HG03066 (cell line): Measurements from ENCODE around the gene PLAC8.
"Not testable (repeated sequence)": the region's sequence is repeated elsewhere in the genome, so short reads cannot be mapped to it uniquely, and the experiment has no call there.

Source experiments
- ATAC-seq: cut with Tn5 transposase; IDR thresholded peaks from one replicate; pipeline ENCODE4 v1.9.1; 2021; ENCODE audit warnings: low read depth; ENCODE audit not compliant: unreplicated experiment

The PLAC8 gene

DNA sequence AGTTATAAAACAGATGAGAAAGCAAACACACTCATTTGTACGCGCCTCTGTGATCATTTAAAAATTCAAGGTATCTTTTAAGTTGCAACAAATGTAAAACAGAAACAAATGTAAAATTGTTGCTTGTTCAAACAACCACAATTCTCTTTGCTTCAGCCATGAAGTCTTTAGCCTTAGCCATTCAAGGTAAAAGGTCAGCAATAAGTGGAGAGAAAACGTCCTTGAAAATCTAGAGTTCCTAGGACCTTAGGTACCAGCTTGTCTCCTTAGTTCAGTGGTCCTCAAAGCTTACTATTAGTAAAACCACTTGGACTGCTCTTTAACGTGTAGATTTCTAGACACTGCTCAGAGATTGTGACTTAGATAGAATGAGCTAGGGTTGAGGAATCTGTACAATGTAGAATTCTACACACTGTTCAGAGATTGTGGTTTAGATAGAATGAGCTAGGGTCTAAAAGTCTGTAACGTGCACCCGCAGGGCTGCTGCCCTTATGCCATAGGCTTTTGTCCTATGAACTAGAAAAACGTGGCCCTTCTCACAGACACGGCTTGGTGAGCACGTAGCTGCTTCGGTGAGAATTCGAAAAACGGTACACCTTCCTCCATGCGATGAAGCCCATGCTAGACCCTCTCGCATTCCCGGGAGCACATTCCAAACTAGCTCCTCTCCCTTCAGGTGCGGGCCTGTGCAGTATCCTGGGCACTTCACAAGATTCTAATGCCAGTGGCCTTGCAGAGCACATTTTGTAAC lies 1.7 kb downstream of the PLAC8 start:
- ATAC-seq = no peak

DNA sequence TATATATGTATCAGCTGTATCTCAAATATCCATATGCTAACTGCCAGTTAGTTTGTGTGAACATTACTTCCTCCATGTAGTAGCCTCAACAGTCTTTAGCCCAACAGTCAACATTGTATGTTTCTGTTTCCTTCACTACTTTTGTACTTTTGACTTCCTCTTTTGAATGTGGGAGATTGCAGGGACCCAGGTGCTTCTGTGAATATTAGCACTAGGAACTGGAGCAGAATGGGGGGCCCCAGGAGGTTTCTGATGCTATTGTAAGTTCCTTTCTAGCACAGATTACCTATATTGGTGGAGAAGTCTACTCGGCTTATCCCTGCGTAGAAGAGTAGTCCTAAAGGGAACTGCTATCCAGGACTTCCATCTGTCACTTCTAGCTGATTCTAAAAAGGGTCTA lies 2.3 kb downstream of the PLAC8 start:
- ATAC-seq = peak; percentile 47

DNA sequence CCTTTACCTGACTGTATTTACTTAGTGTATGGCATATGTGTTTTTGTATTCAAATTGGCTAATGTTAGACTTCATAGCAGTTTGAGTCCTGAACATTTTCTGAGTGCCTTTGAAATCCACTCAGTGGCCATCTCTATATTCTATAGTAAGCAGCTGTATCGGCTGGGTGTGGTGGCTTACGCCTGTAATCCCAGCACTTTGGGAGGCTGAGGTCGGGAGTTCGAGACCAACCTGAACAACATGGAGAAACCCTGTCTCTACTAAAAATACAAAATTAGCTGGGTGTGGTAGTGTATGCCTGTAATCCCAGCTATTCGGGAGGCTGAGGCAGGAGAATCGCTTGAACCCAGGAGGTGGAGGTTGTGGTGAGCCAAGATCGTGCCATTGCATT lies 2.8 kb downstream of the PLAC8 start:
- not testable (repeated sequence) for ATAC-seq

DNA sequence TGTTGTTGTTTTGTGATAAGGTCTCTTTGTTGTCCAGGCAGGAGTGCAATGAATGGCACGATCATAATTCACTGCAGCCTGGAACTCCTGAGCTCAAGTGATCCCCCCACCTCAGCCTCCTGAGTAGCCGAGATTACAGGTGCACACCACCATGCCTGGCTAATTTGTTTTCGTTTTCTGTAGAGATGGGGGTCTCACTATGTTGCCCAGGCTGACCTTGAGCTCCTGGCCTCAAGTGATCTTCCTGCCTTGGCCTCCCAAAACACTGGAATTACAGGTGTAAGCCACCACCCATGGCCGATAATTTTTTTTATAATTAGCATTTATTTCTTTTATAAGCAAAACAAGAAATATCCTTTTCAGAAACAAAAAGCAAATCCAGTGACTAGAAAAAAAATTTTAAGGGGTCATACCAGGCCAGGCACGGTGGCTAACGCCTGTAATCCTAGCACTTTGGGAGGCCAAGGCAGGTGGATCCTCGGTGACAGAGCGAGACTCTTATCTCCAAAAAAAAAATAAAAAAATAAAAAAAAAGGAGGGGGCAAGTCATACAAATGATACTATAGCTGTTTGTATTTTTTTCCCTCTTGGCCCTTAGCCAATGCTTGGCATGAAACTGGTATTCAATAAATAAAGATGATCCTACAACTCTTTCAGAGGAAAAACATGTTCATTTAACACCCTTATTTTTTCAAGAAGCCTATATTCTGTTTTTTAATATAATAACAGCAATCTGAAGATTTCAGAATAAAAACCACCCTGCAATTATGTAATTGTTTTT lies 3.4 kb downstream of the PLAC8 start:
- ATAC-seq = no peak

DNA sequence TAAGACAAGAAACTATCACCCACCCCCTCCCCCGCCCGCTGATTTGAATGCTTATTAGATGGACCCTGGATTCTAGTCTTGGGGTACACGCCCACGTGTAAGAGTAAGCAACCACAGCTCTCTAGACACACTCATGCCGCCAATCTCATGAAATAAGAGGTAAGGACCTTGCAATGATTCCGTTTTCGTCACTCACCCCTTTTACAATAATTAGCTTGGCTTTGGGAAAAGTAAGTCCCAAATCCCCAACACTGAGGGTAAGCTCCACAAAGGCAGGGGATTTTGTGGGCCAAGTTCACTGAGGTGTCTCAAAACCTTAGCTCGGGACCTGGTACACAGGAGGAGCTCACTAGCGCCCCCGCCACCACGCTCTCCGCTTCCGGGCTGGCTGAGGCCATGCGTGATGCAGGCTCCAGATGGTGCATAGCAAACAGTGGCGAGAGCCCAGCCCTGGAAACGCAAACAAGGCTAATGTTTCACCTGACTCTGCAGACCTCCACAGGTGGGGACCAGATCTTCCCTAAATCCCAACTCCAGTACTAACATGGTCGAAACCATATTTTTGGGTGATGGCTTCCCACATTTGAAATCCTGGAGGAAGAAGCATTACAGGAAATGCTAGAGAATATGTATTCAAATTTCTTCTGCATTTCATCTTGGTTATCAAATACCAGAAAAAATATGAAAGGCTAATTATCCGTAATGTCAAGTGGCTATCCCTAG lies 4.1 kb downstream of the PLAC8 start:
- peak; percentile 51 for ATAC-seq

DNA sequence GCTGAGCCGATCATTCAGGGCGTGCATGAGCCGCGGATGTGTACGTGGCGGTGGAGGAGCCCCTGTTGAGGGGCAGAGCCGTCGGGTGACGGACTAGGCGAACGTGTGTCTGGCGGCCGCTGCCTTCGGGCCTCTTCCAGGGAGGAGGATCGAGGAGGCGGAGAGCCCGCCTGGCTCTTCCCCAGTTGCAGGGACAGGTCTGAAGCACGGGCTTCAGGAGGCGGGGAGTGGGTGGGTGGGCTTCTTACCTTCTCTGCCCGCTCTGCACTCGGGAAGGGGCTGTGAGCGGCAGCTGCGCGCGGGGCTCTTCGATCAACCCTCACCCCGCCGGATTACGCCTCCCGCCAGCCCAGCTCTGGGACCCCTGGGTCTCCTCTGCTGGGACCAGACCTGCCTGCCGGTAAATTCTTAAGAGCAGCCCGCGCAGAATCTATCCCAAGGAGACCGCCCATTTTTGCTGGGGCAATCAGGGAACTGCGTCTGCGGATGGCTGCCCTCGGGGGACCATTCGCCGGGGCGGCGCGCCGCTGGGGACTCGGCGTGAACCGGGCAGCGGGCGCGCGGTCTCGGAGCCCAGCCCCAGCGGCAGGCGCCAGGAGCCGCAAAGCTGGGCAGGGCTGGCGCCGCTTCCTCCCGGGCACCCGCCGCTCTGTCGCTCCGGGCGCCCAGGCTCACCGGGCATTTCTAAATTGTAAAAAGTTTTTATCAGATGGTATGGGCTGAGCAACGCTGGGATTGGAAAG lies 4.9 kb downstream of the PLAC8 start:
- peak; percentile 5 for ATAC-seq

DNA sequence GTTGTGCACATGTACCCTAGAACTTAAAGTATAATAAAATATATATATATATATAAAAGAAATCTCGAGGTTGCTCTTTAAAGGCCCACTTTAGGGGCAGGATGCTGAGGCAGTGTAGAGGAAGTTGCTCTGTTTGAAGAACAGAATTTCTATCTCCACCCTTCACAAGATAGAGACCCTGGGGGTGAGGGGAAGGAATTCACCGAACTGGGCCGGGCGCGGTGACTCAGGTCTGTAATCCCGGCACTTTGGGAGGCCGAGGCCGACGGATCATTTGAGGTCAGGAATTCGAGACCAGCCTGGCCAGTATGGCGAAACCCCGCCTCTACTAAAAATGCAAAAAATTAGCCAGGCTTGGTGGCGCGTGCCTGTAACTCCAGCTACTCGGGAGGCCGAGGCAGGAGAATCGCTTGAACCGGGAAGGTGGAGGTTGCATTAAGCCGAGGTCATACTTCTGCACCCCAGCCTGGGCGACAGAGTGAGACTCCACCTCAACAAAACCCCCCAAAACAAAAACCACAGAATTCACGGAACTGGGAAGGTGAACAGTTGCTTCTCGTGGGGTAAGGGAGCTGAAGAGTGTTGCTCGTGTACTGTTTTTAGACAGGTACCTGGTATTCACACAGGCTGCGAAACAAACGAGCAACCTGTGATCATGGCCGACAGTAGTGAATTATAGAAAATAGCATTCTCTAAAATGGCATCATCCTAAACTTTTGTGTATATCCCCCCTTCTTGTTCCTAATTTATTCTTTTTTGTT lies 6.2 kb downstream of the PLAC8 start:
- ATAC-seq = no peak

DNA sequence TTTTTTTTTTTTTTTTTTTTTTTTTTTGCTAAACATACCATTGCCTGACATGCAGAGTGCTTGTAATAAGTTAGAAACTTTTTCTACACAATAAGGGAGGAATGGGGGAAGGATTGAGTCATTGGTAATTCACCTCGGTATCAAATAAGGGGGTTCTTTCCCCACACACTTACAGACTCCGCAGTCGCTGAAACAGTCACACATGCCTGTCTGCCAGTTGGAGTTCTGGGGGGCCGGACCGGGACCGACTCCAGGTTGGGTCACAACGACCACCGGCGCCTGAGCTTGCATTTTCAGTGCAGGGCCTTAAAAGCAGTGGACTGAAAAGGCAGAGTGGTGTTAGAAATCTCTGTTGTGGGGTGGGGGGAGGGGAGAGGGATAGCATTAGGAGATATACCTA lies 6.9 kb downstream of the PLAC8 start:
- no peak for ATAC-seq

DNA sequence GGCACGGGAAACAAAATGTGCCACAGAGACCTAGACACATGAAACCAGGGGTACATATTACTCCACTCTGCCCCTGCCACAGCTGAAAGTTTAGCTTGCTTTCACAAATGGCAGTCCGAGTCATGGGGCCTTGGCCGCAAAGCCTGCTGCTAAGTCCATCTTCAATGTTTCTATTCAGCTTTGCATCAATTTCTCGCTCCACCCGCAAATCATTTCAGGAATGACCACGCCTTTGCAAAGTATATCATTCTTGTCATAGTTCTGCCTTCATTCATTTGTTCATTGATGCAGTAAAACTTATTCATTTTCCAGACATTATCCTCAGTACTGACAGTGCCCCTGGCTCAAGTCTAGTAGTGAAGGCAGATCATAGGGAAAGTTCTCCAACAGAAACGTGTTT lies 9.5 kb downstream of the PLAC8 start:
- no peak for ATAC-seq

DNA sequence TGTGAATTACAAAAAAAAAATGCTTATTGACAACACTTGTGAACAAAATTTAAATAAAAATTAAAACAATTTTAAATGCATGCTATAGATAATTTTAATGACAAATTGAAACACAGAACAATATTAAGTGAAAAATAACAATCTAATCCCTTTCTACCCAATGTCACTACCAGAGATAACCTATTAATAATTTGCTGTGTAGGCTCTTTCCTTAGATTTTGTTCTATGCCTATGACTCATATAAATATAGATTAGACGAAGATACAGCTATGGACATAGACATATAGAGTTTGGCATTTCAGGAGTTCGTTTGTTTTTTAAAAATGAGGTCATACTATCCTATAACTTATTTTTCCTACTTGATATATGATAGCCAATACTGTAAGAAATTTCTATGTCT lies 18.1 kb downstream of the PLAC8 start:
- no peak for ATAC-seq

DNA sequence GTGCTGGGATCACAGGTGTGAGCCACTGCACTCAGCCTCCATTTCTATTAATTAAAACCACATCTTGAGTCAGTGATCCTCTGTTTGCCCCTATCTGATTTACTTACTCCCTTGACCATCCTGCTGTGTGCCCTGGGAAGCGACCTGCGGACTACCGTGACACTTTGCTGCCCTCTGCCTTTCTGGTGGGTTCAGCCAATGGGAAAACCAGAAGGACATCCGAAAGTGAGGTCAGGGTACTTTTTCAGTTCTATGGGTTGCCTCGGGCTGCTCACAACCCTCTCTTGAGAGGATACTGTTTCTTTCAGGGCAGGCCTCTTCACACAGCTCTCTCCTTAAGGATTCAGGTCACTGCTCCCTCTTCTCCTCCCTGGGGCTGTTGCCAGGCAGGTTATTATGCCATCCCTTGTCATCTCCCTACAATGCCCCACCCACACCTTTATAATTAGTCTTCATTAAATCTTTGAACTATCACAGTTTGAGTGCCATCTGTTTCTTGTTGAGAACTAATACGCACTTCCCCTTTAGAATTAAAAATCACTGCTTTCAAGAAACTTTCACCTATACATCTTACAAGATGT lies 21.4 kb downstream of the PLAC8 start:
- no peak for ATAC-seq

DNA sequence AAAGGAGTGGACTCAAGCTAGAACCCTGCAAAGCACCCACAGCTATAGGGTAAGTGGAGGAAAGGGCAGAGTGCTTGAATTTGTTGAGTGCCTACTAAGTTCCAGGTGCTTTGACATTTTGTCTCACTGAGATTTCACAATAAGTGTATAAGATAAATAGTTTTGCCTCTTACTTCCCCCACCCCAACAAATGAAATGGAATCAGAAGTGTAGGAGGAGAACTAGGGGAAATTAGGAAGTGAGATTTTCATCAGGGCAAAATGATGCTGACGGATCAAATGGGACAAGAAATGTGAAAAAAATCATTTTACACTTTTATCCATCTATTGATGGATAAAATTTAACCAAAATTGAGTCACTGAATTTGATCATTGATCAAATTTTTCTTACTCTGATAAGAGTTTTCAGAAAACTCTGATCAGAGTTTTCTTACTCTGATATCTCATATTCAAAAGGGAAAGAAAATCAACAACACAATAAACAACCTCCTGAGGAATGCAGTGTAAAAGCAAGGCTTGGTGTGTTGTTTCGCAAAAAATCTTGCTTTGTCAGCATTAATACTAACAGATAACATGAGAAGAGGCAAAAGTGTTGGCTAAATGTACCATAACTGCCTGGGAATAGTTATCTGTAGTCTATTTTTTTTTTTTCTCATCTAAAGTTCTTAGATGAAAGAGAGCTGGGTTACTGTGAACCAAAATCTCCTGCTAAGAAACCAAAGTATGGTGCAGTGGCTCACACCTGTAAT lies 24.9 kb downstream of the PLAC8 start:
- ATAC-seq = no peak

DNA sequence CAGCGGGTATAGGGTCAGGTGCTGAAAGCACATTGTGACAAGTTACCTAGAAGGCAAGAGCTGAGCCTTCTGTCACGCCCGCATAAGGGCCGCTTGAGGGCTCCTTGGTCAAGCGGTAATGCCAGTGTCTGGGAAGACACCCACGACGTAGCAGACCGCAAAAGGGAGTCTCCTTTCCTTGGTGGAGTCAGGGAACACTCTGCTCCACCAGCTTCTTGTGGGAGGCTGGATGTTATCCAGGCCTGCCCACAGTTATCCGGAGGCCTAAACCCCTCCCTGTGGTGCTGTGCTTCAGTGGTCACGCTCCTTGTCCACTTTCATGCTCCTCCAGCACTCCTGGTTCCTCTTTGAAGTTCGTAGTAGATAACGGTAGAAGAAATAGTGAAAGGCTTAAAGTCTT lies 29.6 kb downstream of the PLAC8 start:
- ATAC-seq = not testable (repeated sequence)

DNA sequence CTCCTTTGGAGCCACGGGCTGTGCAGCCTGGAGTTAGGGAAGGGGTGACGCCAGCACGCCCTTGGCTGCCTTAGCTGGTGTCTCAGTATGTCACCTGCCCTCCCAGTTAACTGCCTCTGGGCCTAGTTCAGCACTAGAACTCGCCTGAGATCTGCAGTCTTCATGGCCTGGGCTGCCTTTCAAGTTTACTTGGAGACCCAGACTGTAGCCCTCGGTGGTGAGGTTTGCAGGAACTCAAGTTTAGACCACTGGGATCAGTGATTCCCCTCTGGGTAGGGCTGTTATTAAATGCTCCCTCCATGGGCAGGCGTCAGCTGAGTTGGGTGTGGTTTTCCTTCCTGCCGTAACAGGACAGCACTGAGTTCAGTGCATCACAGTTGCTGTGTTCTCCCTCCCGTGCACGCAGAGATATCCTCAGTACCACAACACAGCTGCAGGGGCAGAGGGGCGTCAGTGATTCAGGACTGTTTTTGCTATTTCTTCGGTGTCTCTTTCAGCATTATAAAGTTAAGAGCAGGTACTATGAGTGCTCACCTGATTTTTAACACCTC lies 30.5 kb downstream of the PLAC8 start:
- no peak for ATAC-seq

DNA sequence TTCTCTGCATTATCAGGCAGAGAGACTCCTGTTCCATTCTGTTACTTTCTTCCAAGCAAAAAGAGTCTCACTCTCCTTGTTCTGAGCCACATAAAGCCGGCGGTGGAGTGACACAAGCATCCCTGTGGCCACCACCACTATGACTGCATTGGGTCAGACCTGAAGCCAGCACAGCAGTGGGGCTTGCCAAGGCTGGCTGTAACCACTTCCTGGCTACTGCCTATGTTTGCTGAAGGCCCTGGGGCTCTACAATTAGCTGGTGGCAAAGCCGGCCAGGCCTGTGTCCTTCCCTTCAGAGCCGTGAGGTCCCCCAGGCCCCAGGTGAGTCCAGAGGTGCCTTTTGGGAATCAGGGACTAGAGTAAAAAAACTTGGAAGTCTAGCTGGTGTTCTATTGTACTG lies 31.8 kb downstream of the PLAC8 start:
- no peak for ATAC-seq

DNA sequence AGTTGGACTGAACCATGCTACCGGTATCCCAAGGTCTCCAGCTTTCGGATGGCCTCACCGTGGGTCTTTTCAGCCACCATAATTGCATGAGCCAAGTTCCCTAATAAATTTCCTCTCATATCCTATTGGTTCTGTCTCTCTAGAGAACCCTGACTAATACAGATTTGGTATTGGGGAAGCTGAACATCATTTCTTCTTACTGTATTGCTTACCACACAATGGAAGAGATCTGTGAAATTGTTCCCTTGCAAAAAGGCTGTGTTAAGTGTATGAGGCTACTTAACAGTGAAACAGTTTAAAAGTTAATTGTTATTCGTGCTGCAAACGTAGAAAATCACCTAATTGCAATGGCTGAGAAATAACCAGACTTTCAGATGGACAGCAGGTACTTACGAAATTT lies 34.0 kb downstream of the PLAC8 start:
- no peak for ATAC-seq

DNA sequence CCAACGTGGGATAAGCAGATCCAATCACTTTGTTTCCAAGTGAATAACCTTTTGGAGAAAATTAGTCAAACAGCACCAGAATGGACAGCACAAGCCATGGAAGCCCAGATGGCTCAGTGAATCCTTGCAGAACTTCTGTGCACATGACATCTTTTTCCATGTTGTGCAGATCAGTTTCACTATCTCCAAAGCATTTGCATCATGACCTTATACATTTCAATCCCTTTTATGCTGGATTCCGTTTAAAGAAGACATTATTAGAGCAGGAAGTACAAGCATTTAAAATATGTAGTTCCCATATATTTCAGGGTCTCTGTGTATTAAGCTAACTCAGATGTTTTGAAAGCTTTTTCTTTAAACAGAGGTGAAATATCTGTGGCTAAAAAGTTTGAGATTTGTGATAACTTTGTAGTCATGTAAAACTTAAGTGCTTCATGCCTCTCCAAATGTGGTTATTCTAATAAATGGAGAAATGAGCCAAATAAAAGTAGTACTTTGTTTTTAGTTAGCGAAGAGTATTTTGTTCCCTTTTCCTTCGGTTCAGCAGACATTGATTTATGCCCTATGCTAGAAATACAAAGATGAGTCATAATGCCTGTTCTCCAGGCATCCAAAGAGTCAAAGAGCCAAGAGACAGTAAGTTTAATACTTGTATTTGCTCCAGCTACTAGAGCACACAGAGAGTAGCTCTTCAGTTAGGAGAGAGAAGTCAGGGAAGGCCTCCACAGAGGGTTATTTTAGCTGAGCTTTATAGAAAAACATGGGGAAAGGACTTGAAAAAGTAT lies 39.0 kb downstream of the PLAC8 start:
- ATAC-seq = no peak

DNA sequence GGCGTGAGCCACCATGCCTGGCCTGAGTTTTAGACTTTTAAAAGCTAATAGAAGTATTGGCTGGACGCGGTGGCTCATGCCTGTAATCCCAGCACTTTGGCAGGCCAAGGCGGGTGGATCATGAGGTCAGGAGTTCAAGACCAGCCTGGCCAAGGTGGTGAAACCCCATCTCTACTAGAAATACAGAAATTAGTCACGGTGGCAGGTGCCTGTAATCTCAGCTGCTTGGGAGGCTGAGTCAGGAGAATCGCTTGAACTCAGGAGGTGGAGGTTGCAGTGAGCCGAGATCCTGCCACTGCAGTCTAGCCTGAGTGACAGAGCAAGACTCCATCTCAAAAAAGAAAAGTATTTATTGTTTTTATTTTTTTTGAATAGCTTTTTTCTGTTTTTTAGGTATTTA lies 39.7 kb downstream of the PLAC8 start:
- ATAC-seq = not testable (repeated sequence)
